ENCODE data around the gene F13A1. TPM values are rescaled to one million over a fixed set of nuclear protein-coding genes. Genes with fewer than 3 reads are reported as not detected.

Gene F13A1
- total RNA-seq, 3 donors from 2014 or later (not counting 1 experiment from before 2014, with no cell fraction given), result 6.6 to 32.5 (median 16.1) TPM

GRCh38 chr6:6293317-6293716, 27.1 kb downstream of the F13A1 start:
- H3K36me3 ChIP-seq (ENCODE audit: control insufficient read depth, insufficient read depth, low read length), result no peaks in the 10 kb centered on the region
- WGBS (ENCODE audit: insufficient coverage), result 41% methylated on average over 2 of the region's 3 CpGs
- Mint-ChIP-seq H3K9me3 (peaks cover 0 to 2% of the 10 kb centered on the region in 2 donors), H3K4me1 (no peaks in the 10 kb centered on the region), H3K27ac (no peak overlapping the region), H3K27me3 (ENCODE audit: low read depth in 2 of 2) (peaks cover 11 to 15% of the 10 kb centered on the region in 2 donors), H3K36me3 (no peaks in the 10 kb centered on the region), H3K4me3 (no peak overlapping the region)
- intact Hi-C loops (cut with micrococcal nuclease), result no loop called here
- no peak overlapping the region for H3K4me3 ChIP-seq (ENCODE audit: low read length)
- no peak overlapping the region for H3K27ac ChIP-seq (ENCODE audit: low read length)
- DNase-seq (no peak), ATAC-seq (no peak)
- H3K4me1 ChIP-seq (ENCODE audit: control insufficient read depth, insufficient read depth, low read length), result no peaks in the 10 kb centered on the region
- no peak for TF ChIP-seq CTCF (IDR thresholded peaks at IDR 0.05)
- H3K27me3 ChIP-seq (ENCODE audit: control insufficient read depth, insufficient read depth, low read length), result no peaks in the 10 kb centered on the region
- no peaks in the 10 kb centered on the region for H3K9me3 ChIP-seq (ENCODE audit: control insufficient read depth, insufficient read depth, low read length)

- no peak overlapping the region for H3K27ac ChIP-seq (ENCODE audit: low read length)
- intact Hi-C loops (cut with micrococcal nuclease), result no loop called here
- DNase-seq (no peak), ATAC-seq (no peak)
- H3K4me1 Mint-ChIP-seq, result no peaks in the 10 kb centered on the region
- H3K4me1 ChIP-seq (ENCODE audit: control insufficient read depth, insufficient read depth, low read length), result no peaks in the 10 kb centered on the region
- 95% methylated on average over 3 of the region's 3 CpGs for WGBS (ENCODE audit: insufficient coverage)
- no peak for TF ChIP-seq CTCF (IDR thresholded peaks at IDR 0.05)
- H3K27ac Mint-ChIP-seq, result no peak overlapping the region
- H3K4me3 ChIP-seq (ENCODE audit: low read length), result no peak overlapping the region
- no peak overlapping the region for H3K4me3 Mint-ChIP-seq
- no peaks in the 10 kb centered on the region for H3K9me3 Mint-ChIP-seq
- no peaks in the 10 kb centered on the region for H3K36me3 Mint-ChIP-seq
- H3K36me3 ChIP-seq (ENCODE audit: control insufficient read depth, insufficient read depth, low read length), result no peaks in the 10 kb centered on the region
- H3K9me3 ChIP-seq (ENCODE audit: control insufficient read depth, insufficient read depth, low read length), result no peaks in the 10 kb centered on the region
- no peaks in the 10 kb centered on the region for H3K27me3 ChIP-seq (ENCODE audit: control insufficient read depth, insufficient read depth, low read length)
- peaks cover 15% of the 10 kb centered on the region in 2 donors for H3K27me3 Mint-ChIP-seq (ENCODE audit: low read depth in 2 of 2)
Measured at GRCh38 chr6:6287415-6287814, 33.0 kb downstream of the F13A1 start.

- H3K4me3 Mint-ChIP-seq, result no peak overlapping the region
- H3K27me3 ChIP-seq (ENCODE audit: control insufficient read depth, insufficient read depth, low read length), result no peaks in the 10 kb centered on the region
Measured at GRCh38 chr6:6285679-6286078, 34.8 kb downstream of the F13A1 start.

More at GRCh38 chr6:6285679-6286078, 34.8 kb downstream of the F13A1 start:
- Mint-ChIP-seq H3K36me3 (no peaks in the 10 kb centered on the region), H3K9me3 (no peaks in the 10 kb centered on the region), H3K27ac (no peak overlapping the region), H3K4me1 (no peaks in the 10 kb centered on the region), H3K27me3 (ENCODE audit: low read depth in 2 of 2) (peaks cover 5 to 6% of the 10 kb centered on the region in 2 donors)
- WGBS (ENCODE audit: insufficient coverage), result 96% methylated on average over 10 of the region's 11 CpGs
- TF ChIP-seq CTCF (IDR thresholded peaks at IDR 0.05), result no peak
- Histone ChIP-seq H3K4me1 (ENCODE audit: control insufficient read depth, insufficient read depth, low read length) (no peaks in the 10 kb centered on the region), H3K9me3 (ENCODE audit: control insufficient read depth, insufficient read depth, low read length) (no peaks in the 10 kb centered on the region), H3K27ac (ENCODE audit: low read length) (no peak overlapping the region), H3K4me3 (ENCODE audit: low read length) (no peak overlapping the region), H3K36me3 (ENCODE audit: control insufficient read depth, insufficient read depth, low read length) (no peaks in the 10 kb centered on the region)
- no peak for DNase-seq
- no peak for ATAC-seq
- intact Hi-C loops (cut with micrococcal nuclease), result no loop called here
